K562 (cell line): Measurements from ENCODE around the gene PKD1L1. TPM values are rescaled to one million over a fixed set of nuclear protein-coding genes. Genes with fewer than 3 reads are reported as not detected.

Source experiments
- BMI1 ChIP-seq: fragments of 150-350 bp; IDR thresholded peaks from 2 replicates; pipeline ENCODE4 v1.6.1; 2014; ENCODE audit warnings: low read length
- BRD9 ChIP-seq: fragments of 450-650 bp; IDR thresholded peaks from 2 replicates; pipeline ENCODE4 v1.6.1; 2018; ENCODE audit warnings: low read depth; ENCODE audit not compliant: partially characterized antibody
- CAMTA2 ChIP-seq: fragments of 250-450 bp; sonication (Bioruptor Pico); conservative IDR thresholded peaks from 2 replicates; pipeline ENCODE4 v1.5.1; 2022
- CBFB ChIP-seq: sonication (generic); formaldehyde crosslinking; IDR thresholded peaks from 2 replicates; pipeline ENCODE4 v1.4.0; 2020; ENCODE audit warnings: mild to moderate bottlenecking, missing genetic modification reagents
- CBX2 ChIP-seq: fragments of 200-600 bp; sonication (generic); IDR thresholded peaks from one replicate; pipeline ENCODE4 v1.6.1; 2012; ENCODE audit warnings: mild to moderate bottlenecking, low read length, inconsistent platforms; ENCODE audit not compliant: insufficient read depth, poor library complexity, severe bottlenecking
- CCAR2 ChIP-seq: fragments of 200-400 bp; formaldehyde crosslinking; IDR thresholded peaks from 2 replicates; pipeline ENCODE4 v1.6.1; 2017; ENCODE audit warnings: mild to moderate bottlenecking, low read depth, low read length
- CREB1 ChIP-seq, 2 experiments: sonication (generic) in 1 of 2; formaldehyde crosslinking in 1 of 2; IDR thresholded peaks; 2 replicates each; pipeline versions ENCODE4 v1.6.1 to v1.8.0; 2012 to 2022; ENCODE audit warnings: inconsistent platforms in 1 of 2, mild to moderate bottlenecking in 1 of 2, missing genetic modification reagents in 1 of 2, moderate library complexity in 1 of 2
- FOXK1 ChIP-seq: sonication (generic); formaldehyde crosslinking; IDR thresholded peaks from 2 replicates; pipeline ENCODE4 v1.8.0; 2022; ENCODE audit warnings: missing genetic modification reagents, mild to moderate bottlenecking, borderline replicate concordance
- HDAC8 ChIP-seq: fragments of 450-650 bp; IDR thresholded peaks from 2 replicates; pipeline ENCODE4 v1.6.1; 2016; ENCODE audit warnings: mild to moderate bottlenecking, missing genetic modification characterization, moderate library complexity, missing compliant biosample characterization
- HIVEP1 ChIP-seq: fragments of 250-450 bp; sonication (Bioruptor Pico); IDR thresholded peaks from 2 replicates; pipeline ENCODE4 v1.4.0; 2020; ENCODE audit warnings: mild to moderate bottlenecking
- LARP7 ChIP-seq: fragments of 450-650 bp; IDR thresholded peaks from 2 replicates; pipeline ENCODE4 v1.6.1; 2016
- MXD1 ChIP-seq: fragments of 250-450 bp; sonication (Bioruptor Pico); IDR thresholded peaks from 2 replicates; pipeline ENCODE4 v1.8.0; 2021; ENCODE audit warnings: borderline replicate concordance, mild to moderate bottlenecking, moderate library complexity; ENCODE audit not compliant: poor library complexity, severe bottlenecking
- POLR3A ChIP-seq: IDR thresholded peaks from 2 replicates; pipeline ENCODE4 v1.6.1; 2011; ENCODE audit warnings: borderline replicate concordance, mild to moderate bottlenecking, moderate library complexity; ENCODE audit not compliant: insufficient read length, insufficient read depth; ENCODE audit errors: extremely low read depth
- PRMT5 ChIP-seq: sonication (generic); formaldehyde crosslinking; IDR thresholded peaks from 2 replicates; pipeline ENCODE4 v1.5.0; 2020; ENCODE audit warnings: missing genetic modification reagents
- SMARCA5 ChIP-seq: fragments of 450-650 bp; IDR thresholded peaks from 2 replicates; pipeline ENCODE4 v1.6.1; 2016
- SNAPC5 ChIP-seq: fragments of 250-450 bp; sonication (Bioruptor Pico); IDR thresholded peaks from 2 replicates; pipeline ENCODE4 v1.8.0; 2021; ENCODE audit warnings: moderate library complexity, mild to moderate bottlenecking, inconsistent platforms
- SNIP1 ChIP-seq: fragments of 450-650 bp; IDR thresholded peaks from 2 replicates; pipeline ENCODE4 v1.7.1; 2017; ENCODE audit warnings: low read depth, mild to moderate bottlenecking
- SREBF2 ChIP-seq: sonication (generic); formaldehyde crosslinking; IDR thresholded peaks from 2 replicates; pipeline ENCODE4 v1.4.0; 2020; ENCODE audit warnings: mild to moderate bottlenecking, missing genetic modification reagents
- TAF9B ChIP-seq: fragments of 450-650 bp; IDR thresholded peaks from 2 replicates; pipeline ENCODE4 v1.6.1; 2018; ENCODE audit warnings: mild to moderate bottlenecking; ENCODE audit not compliant: partially characterized antibody
- TARDBP ChIP-seq: fragments of 450-650 bp; IDR thresholded peaks from 2 replicates; pipeline ENCODE4 v1.6.1; 2016
- TEAD2 ChIP-seq: fragments of 450-650 bp; IDR thresholded peaks from 2 replicates; pipeline ENCODE4 v1.6.1; 2016; ENCODE audit warnings: missing genetic modification characterization, control low read depth, missing compliant biosample characterization
- ZNF121 ChIP-seq: sonication (generic); formaldehyde crosslinking; conservative IDR thresholded peaks from 2 replicates; pipeline ENCODE4 v1.8.0; 2022; ENCODE audit warnings: missing genetic modification reagents
- ZNF143 ChIP-seq: sonication (generic); formaldehyde crosslinking; IDR thresholded peaks from 2 replicates; pipeline ENCODE4 v1.9.0; 2022; ENCODE audit warnings: mild to moderate bottlenecking, missing genetic modification reagents
- ZNF212 ChIP-seq: fragments of 450-650 bp; formaldehyde crosslinking; IDR thresholded peaks from 2 replicates; pipeline ENCODE4 v1.4.0; 2020; ENCODE audit warnings: mild to moderate bottlenecking
- ZNF347 ChIP-seq: fragments of 450-650 bp; formaldehyde crosslinking; IDR thresholded peaks from 2 replicates; pipeline ENCODE4 v1.4.0; 2020; ENCODE audit warnings: low read depth, mild to moderate bottlenecking, moderate library complexity
- ZNF57 ChIP-seq: fragments of 450-650 bp; formaldehyde crosslinking; IDR thresholded peaks from 2 replicates; pipeline ENCODE4 v1.4.0; 2020; ENCODE audit warnings: mild to moderate bottlenecking, moderate library complexity
- ZNF76 ChIP-seq: fragments of 250-450 bp; sonication (Bioruptor Pico); IDR thresholded peaks from 2 replicates; pipeline ENCODE4 v1.4.0; 2020; ENCODE audit warnings: mild to moderate bottlenecking, moderate library complexity, borderline replicate concordance
- ZNF77 ChIP-seq: fragments of 250-450 bp; sonication (Bioruptor Pico); IDR thresholded peaks from 2 replicates; pipeline ENCODE4 v1.5.0; 2020
- ZZZ3 ChIP-seq: fragments of 450-650 bp; IDR thresholded peaks from 2 replicates; pipeline ENCODE4 v1.6.1; 2016; ENCODE audit warnings: antibody characterized with exemption, mild to moderate bottlenecking, moderate library complexity
- polyA plus RNA-seq, 8 experiments: library from polyadenylated mRNA; depleted of rRNA in 4 of 8; stranded (reverse) in 5 of 8; unstranded in 3 of 8; fragments of >200 nt; fragmentation: Nextera tagmentation in 2 of 8; fragmentation: Illumina TruSeq in 1 of 8; extraction: Ambion mirVana in 2 of 8; extraction: Trizol in 1 of 8; gene quantifications; 2 replicates each; pipeline versions ENCODE4 v1.2.1 to v1.2.3, GENCODE V29; 2011 to 2014; ENCODE audit warnings: inconsistent platforms in 1 of 8, missing spikeins in 1 of 8
- total RNA-seq, 7 experiments: library from RNA; depleted of rRNA in 6 of 7; stranded (reverse); fragments of >200 nt in 6 of 7; fragmentation: Illumina TruSeq in 2 of 7; extraction: Trizol in 2 of 7; gene quantifications; 2 replicates each; pipeline versions ENCODE4 v1.2.1 to v1.2.3, GENCODE V29; 2011 to 2021; ENCODE audit warnings: low replicate concordance in 1 of 7
- TF ChIP-seq, protein P1 (sequence below): sonication (generic); formaldehyde crosslinking; IDR thresholded peaks from 2 replicates; pipeline ENCODE4 v1.5.0; 2020; ENCODE audit warnings: missing genetic modification reagents

PKD1L1 gene
- total and polyA plus RNA-seq, 9 of the 15 experiments (the other 6 are each of a cell fraction or from before 2014, with no cell fraction given): 0.01 to 0.02 TPM; not detected in 7

DNA sequence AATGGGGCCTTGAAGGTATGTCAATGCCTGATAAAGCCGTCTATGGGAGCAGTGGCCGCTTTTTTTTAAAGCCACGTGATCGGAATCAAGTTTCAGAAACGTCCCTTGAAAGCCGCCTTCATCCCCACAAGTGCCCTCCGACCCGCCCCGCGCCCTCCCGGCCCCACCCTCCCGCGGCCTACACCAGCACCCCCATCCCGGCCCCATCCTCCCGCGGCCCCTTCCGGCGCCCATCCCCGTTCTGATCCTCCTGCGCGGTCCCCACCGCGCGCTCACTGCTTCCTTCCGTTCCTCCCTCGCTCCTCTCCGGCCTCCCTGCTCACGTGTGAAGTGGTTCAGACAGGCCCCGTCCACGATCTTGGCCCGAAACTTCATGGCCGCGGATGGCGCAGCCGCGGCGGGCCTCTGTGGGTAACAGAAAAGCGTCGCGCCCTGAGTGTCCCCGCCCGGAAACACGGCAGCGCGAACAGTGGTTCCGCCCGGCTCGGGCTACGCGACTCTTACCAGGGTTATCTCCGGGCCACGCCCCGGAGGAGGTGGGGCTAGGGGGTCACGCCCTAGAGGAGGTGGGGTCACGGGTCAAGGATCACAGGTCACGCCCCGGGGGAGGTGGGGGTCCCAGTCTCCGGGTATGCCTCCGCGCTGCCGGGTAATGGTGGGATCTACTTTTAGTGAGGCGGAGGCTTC lies 31.0 kb upstream of the PKD1L1 start, which contains the start of gene HUS1 (continued):
- TF ChIP-seq HDAC8 (tag) (peak; percentile 70; the same call in 1 of the 2 replicates), TAF9B (peak; percentile 92), BRD9 (no peak), ZZZ3 (peak; percentile 89), CREB1 (IDR thresholded peaks at IDR 0.05) (peak; percentile 81), CREB1 (CRISPR knock-in tag; IDR thresholded peaks at IDR 0.05) (peak; percentile 78), FOXK1 (CRISPR knock-in tag) (no peak), ZNF77 (no peak), SREBF2 (CRISPR knock-in tag) (0 out of 2 replicates have a peak, but pooled peaks have one; percentile 34), POLR3A (no peak), MXD1 (no peak), ZNF57 (CRISPR knock-in tag) (no peak), CBX2 (no peak), ZNF347 (CRISPR knock-in tag) (no peak), HIVEP1 (no peak), SNIP1 (no peak), CAMTA2 (CRISPR knock-in tag) (no peak), ZNF121 (CRISPR knock-in tag) (no peak), ZNF212 (CRISPR knock-in tag) (no peak), BMI1 (no peak; the same call in 1 of the 2 replicates), ZNF76 (CRISPR knock-in tag) (no peak), PRMT5 (CRISPR knock-in tag) (no peak), SMARCA5 (no peak), TARDBP (peak; percentile 75; the same call in 1 of the 2 replicates), CCAR2 (no peak), SNAPC5 (CRISPR knock-in tag) (no peak), ZNF143 (no peak), LARP7 (no peak), CBFB (0 out of 2 replicates have a peak, but pooled peaks have one; percentile 53), TEAD2 (tag) (no peak)
- TF ChIP-seq, protein P1, sequence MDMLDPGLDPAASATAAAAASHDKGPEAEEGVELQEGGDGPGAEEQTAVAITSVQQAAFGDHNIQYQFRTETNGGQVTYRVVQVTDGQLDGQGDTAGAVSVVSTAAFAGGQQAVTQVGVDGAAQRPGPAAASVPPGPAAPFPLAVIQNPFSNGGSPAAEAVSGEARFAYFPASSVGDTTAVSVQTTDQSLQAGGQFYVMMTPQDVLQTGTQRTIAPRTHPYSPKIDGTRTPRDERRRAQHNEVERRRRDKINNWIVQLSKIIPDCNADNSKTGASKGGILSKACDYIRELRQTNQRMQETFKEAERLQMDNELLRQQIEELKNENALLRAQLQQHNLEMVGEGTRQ (CRISPR knock-in tag): peak; percentile 57
